ENCODE measurements around the gene MAPKAPK5.

The MAPKAPK5 gene

GRCh38 chr12:111926631-111927030, 84.6 kb downstream of the MAPKAPK5 start:
- H3K27ac ChIP-seq (ENCODE audit: low read depth, low read length, poor library complexity, severe bottlenecking) = no peak overlapping the region
- H3K36me3 ChIP-seq (ENCODE audit: insufficient read depth, low read length) = no peaks in the 10 kb centered on the region
- no peaks in the 10 kb centered on the region for H3K9me2 ChIP-seq (ENCODE audit: low read depth, low read length)
- H4K20me1 ChIP-seq (ENCODE audit: insufficient read depth, low read length) = no peaks in the 10 kb centered on the region
- no peaks in the 10 kb centered on the region for H3K4me1 ChIP-seq (ENCODE audit: insufficient read depth, low read length, severe bottlenecking)
- no peak overlapping the region for H2AFZ ChIP-seq (ENCODE audit: low read length)
- H3F3A ChIP-seq (ENCODE audit: insufficient read depth, low read length) = no peaks in the 10 kb centered on the region
- H3K4me3 ChIP-seq (ENCODE audit: low read depth, low read length, poor library complexity, severe bottlenecking) = no peak overlapping the region
- H3K9me3 ChIP-seq (ENCODE audit: low read length) = no peaks in the 10 kb centered on the region
- H3K79me2 ChIP-seq (ENCODE audit: insufficient read depth, low read length) = no peaks in the 10 kb centered on the region
- no peak overlapping the region for H3K9ac ChIP-seq (ENCODE audit: low read length)
- no peaks in the 10 kb centered on the region for H3K27me3 ChIP-seq (ENCODE audit: insufficient read depth, low read length)
- TF ChIP-seq EZH2 (IDR thresholded peaks at IDR 0.05; ENCODE audit: borderline replicate concordance, low read length) = no peak
- TF ChIP-seq, protein P1, sequence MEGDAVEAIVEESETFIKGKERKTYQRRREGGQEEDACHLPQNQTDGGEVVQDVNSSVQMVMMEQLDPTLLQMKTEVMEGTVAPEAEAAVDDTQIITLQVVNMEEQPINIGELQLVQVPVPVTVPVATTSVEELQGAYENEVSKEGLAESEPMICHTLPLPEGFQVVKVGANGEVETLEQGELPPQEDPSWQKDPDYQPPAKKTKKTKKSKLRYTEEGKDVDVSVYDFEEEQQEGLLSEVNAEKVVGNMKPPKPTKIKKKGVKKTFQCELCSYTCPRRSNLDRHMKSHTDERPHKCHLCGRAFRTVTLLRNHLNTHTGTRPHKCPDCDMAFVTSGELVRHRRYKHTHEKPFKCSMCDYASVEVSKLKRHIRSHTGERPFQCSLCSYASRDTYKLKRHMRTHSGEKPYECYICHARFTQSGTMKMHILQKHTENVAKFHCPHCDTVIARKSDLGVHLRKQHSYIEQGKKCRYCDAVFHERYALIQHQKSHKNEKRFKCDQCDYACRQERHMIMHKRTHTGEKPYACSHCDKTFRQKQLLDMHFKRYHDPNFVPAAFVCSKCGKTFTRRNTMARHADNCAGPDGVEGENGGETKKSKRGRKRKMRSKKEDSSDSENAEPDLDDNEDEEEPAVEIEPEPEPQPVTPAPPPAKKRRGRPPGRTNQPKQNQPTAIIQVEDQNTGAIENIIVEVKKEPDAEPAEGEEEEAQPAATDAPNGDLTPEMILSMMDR (IDR thresholded peaks at IDR 0.05; ENCODE audit: low read length) = no peak
- H3K4me2 ChIP-seq (ENCODE audit: low read length) = no peak overlapping the region

DNA sequence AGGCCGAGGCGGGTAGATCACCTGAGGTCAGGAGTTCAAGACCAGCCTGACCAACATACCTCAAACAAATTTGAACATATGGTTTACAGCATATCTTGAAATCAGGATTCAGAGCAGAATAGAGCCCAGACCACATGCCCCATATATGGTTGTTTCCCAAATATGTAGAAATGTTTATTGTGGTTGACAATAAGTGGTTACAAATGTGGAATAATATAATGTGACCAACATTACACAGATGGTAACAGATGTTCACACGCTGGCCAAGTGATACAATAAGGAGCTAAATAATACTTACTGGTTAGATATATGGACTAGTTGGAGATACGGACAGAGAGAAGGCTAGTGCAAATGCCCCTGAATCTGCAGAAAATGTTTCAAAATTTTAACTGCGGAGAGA, 85.3 kb downstream of the MAPKAPK5 start:
- H3K79me2 ChIP-seq (ENCODE audit: insufficient read depth, low read length) = no peaks in the 10 kb centered on the region
- H3K36me3 ChIP-seq (ENCODE audit: insufficient read depth, low read length) = peaks cover 3% of the 10 kb centered on the region; the same call in 1 of the 2 replicates
- no peak overlapping the region for H2AFZ ChIP-seq (ENCODE audit: low read length)
- no peaks in the 10 kb centered on the region for H3K9me2 ChIP-seq (ENCODE audit: low read depth, low read length)
- H3K4me1 ChIP-seq (ENCODE audit: insufficient read depth, low read length, severe bottlenecking) = no peaks in the 10 kb centered on the region
- no peaks in the 10 kb centered on the region for H3K9me3 ChIP-seq (ENCODE audit: low read length)
- no peaks in the 10 kb centered on the region for H3K27me3 ChIP-seq (ENCODE audit: insufficient read depth, low read length)
- H3K27ac ChIP-seq (ENCODE audit: low read depth, low read length, poor library complexity, severe bottlenecking) = no peak overlapping the region
- H3K9ac ChIP-seq (ENCODE audit: low read length) = no peak overlapping the region
- H4K20me1 ChIP-seq (ENCODE audit: insufficient read depth, low read length) = no peaks in the 10 kb centered on the region
- no peak overlapping the region for H3K4me3 ChIP-seq (ENCODE audit: low read depth, low read length, poor library complexity, severe bottlenecking)
- TF ChIP-seq EZH2 (IDR thresholded peaks at IDR 0.05; ENCODE audit: borderline replicate concordance, low read length) = no peak
- TF ChIP-seq, protein P1 (IDR thresholded peaks at IDR 0.05; ENCODE audit: low read length) = no peak
- no peak overlapping the region for H3K4me2 ChIP-seq (ENCODE audit: low read length)
- no peaks in the 10 kb centered on the region for H3F3A ChIP-seq (ENCODE audit: insufficient read depth, low read length)

- Histone ChIP-seq H3K9me2 (ENCODE audit: low read depth, low read length) (no peaks in the 10 kb centered on the region), H2AFZ (ENCODE audit: low read length) (no peak overlapping the region), H3K9me3 (ENCODE audit: low read length) (no peaks in the 10 kb centered on the region), H3K79me2 (ENCODE audit: insufficient read depth, low read length) (no peaks in the 10 kb centered on the region), H3K4me2 (ENCODE audit: low read length) (no peak overlapping the region), H4K20me1 (ENCODE audit: insufficient read depth, low read length) (no peaks in the 10 kb centered on the region), H3K4me3 (ENCODE audit: low read depth, low read length, poor library complexity, severe bottlenecking) (no peak overlapping the region), H3K4me1 (ENCODE audit: insufficient read depth, low read length, severe bottlenecking) (no peaks in the 10 kb centered on the region), H3K9ac (ENCODE audit: low read length) (no peak overlapping the region), H3K27me3 (ENCODE audit: insufficient read depth, low read length) (no peaks in the 10 kb centered on the region), H3F3A (ENCODE audit: insufficient read depth, low read length) (no peaks in the 10 kb centered on the region), H3K27ac (ENCODE audit: low read depth, low read length, poor library complexity, severe bottlenecking) (no peak overlapping the region), H3K36me3 (ENCODE audit: insufficient read depth, low read length) (peaks cover 14% of the 10 kb centered on the region; the same call in 1 of the 2 replicates)
- TF ChIP-seq, protein P1 (IDR thresholded peaks at IDR 0.05; ENCODE audit: low read length) = no peak
- no peak for TF ChIP-seq EZH2 (IDR thresholded peaks at IDR 0.05; ENCODE audit: borderline replicate concordance, low read length)
Measured at GRCh38 chr12:111932241-111932640, 90.2 kb downstream of the MAPKAPK5 start.
